HUES48 (cell line): ENCODE measurements around the gene POPDC3.
A peak's percentile ranks its signal among the peaks of the same experiment; 100 is the strongest.
"Not testable (repeated sequence)": the region's sequence is repeated elsewhere in the genome, so short reads cannot be mapped to it uniquely, and the experiment has no call there.

ENCODE experiments used
- H3K27ac ChIP-seq: one replicate; pipeline ENCODE4 v1.7.0; 2013; ENCODE audit warnings: low read depth, low read length, inconsistent platforms
- H3K27me3 ChIP-seq: 2 replicates; pipeline ENCODE4 v1.6.1; 2013; ENCODE audit warnings: mild to moderate bottlenecking, low read length; ENCODE audit not compliant: control insufficient read depth, insufficient read depth
- H3K36me3 ChIP-seq: 2 replicates; pipeline ENCODE4 v1.6.1; 2013; ENCODE audit warnings: low read length; ENCODE audit not compliant: control insufficient read depth, insufficient read depth
- H3K4me1 ChIP-seq: 2 replicates; pipeline ENCODE4 v1.6.1; 2013; ENCODE audit warnings: mild to moderate bottlenecking, low read length; ENCODE audit not compliant: control insufficient read depth, insufficient read depth
- H3K4me3 ChIP-seq: 2 replicates; pipeline ENCODE4 v1.5.1; 2013; ENCODE audit warnings: mild to moderate bottlenecking, low read depth, low read length
- H3K9ac ChIP-seq: 2 replicates; pipeline ENCODE4 v1.6.1; 2013; ENCODE audit warnings: mild to moderate bottlenecking, low read depth, low read length, moderate library complexity
- H3K9me3 ChIP-seq: 2 replicates; pipeline ENCODE4 v1.6.1; 2013; ENCODE audit warnings: low read length; ENCODE audit not compliant: control insufficient read depth, insufficient read depth

POPDC3 gene

GRCh38 chr6:105179244-105180065 is at the start of gene POPDC3:
Gene POPDC3 (minus strand): TSS chr6:105180014. CDS start chr6:105161909, 18,105 bp downstream.
- peak within 1 kb of the TSS; percentile 80 for H3K4me3 ChIP-seq

GRCh38 chr6:105227295-105227767 is 47.5 kb upstream of the POPDC3 start:
- no peaks in the 10 kb centered on the region for H3K36me3 ChIP-seq
- no peaks in the 10 kb centered on the region for H3K9me3 ChIP-seq
- H3K4me1 ChIP-seq, result no peaks in the 10 kb centered on the region
- H3K27ac ChIP-seq, result no peak overlapping the region
- no peak overlapping the region for H3K9ac ChIP-seq
- H3K27me3 ChIP-seq, result no peaks in the 10 kb centered on the region
- no peak overlapping the region for H3K4me3 ChIP-seq

More at GRCh38 chr6:105179244-105180065, at the start of gene POPDC3:
- Histone ChIP-seq H3K36me3 (no peaks in the 10 kb centered on the region), H3K4me1 (peaks cover 28% of the 10 kb centered on the region), H3K27ac (peak within 1 kb of the TSS; percentile 40), H3K9ac (peak within 1 kb of the TSS; percentile 39), H3K27me3 (peaks cover 20% of the 10 kb centered on the region), H3K9me3 (no peaks in the 10 kb centered on the region)

GRCh38 chr6:105226598-105227294 is 46.9 kb upstream of the POPDC3 start:
- H3K27me3 ChIP-seq, result no peaks in the 10 kb centered on the region
- no peak overlapping the region for H3K4me3 ChIP-seq
- H3K9me3 ChIP-seq, result no peaks in the 10 kb centered on the region
- H3K27ac ChIP-seq, result no peak overlapping the region
- H3K4me1 ChIP-seq, result no peaks in the 10 kb centered on the region
- H3K36me3 ChIP-seq, result no peaks in the 10 kb centered on the region
- H3K9ac ChIP-seq, result no peak overlapping the region

- Histone ChIP-seq H3K4me1 (no peaks in the 10 kb centered on the region), H3K36me3 (no peaks in the 10 kb centered on the region), H3K27ac (no peak overlapping the region)
These were observed 43.4 kb upstream of the POPDC3 start for GRCh38 chr6:105223242-105223641.

GRCh38 chr6:105221219-105221618 is 41.4 kb upstream of the POPDC3 start:
- H3K27me3 ChIP-seq, H3K4me1 ChIP-seq, H3K36me3 ChIP-seq, H3K4me3 ChIP-seq, H3K27ac ChIP-seq, H3K9ac ChIP-seq, H3K9me3 ChIP-seq: not testable (repeated sequence)

More at GRCh38 chr6:105223242-105223641, 43.4 kb upstream of the POPDC3 start:
- Histone ChIP-seq H3K9ac (no peak overlapping the region), H3K9me3 (no peaks in the 10 kb centered on the region), H3K4me3 (no peak overlapping the region), H3K27me3 (no peaks in the 10 kb centered on the region)

GRCh38 chr6:105220186-105220585 is 40.4 kb upstream of the POPDC3 start:
- H3K9ac ChIP-seq, result no peak overlapping the region
- H3K4me3 ChIP-seq, result no peak overlapping the region
- no peaks in the 10 kb centered on the region for H3K4me1 ChIP-seq
- no peaks in the 10 kb centered on the region for H3K27me3 ChIP-seq
- H3K36me3 ChIP-seq, result no peaks in the 10 kb centered on the region
- H3K27ac ChIP-seq, result no peak overlapping the region
- H3K9me3 ChIP-seq, result no peaks in the 10 kb centered on the region

- not testable (repeated sequence) for H3K27ac ChIP-seq, H3K4me1 ChIP-seq, H3K36me3 ChIP-seq, H3K27me3 ChIP-seq, H3K4me3 ChIP-seq, H3K9me3 ChIP-seq, H3K9ac ChIP-seq
These were observed 39.4 kb upstream of the POPDC3 start for GRCh38 chr6:105219218-105219617.

- no peaks in the 10 kb centered on the region for H3K36me3 ChIP-seq
- H3K4me3 ChIP-seq, result no peak overlapping the region
- no peaks in the 10 kb centered on the region for H3K4me1 ChIP-seq
- no peaks in the 10 kb centered on the region for H3K27me3 ChIP-seq
- no peak overlapping the region for H3K27ac ChIP-seq
- no peak overlapping the region for H3K9ac ChIP-seq
- H3K9me3 ChIP-seq, result no peaks in the 10 kb centered on the region
These were observed 35.7 kb upstream of the POPDC3 start for GRCh38 chr6:105215506-105215905.

- Histone ChIP-seq H3K27ac (no peak overlapping the region), H3K9me3 (no peaks in the 10 kb centered on the region), H3K9ac (no peak overlapping the region), H3K4me3 (no peak overlapping the region), H3K27me3 (no peaks in the 10 kb centered on the region), H3K36me3 (no peaks in the 10 kb centered on the region), H3K4me1 (no peaks in the 10 kb centered on the region)
These were observed 34.9 kb upstream of the POPDC3 start for GRCh38 chr6:105214668-105215067.

GRCh38 chr6:105213272-105213671 is 33.5 kb upstream of the POPDC3 start:
- no peaks in the 10 kb centered on the region for H3K27me3 ChIP-seq
- no peaks in the 10 kb centered on the region for H3K4me1 ChIP-seq
- no peak overlapping the region for H3K4me3 ChIP-seq
- no peak overlapping the region for H3K27ac ChIP-seq
- H3K9me3 ChIP-seq, result no peaks in the 10 kb centered on the region
- no peaks in the 10 kb centered on the region for H3K36me3 ChIP-seq
- H3K9ac ChIP-seq, result no peak overlapping the region

- Histone ChIP-seq H3K9me3 (no peaks in the 10 kb centered on the region), H3K4me3 (no peak overlapping the region), H3K36me3 (no peaks in the 10 kb centered on the region), H3K4me1 (no peaks in the 10 kb centered on the region), H3K9ac (no peak overlapping the region), H3K27me3 (no peaks in the 10 kb centered on the region), H3K27ac (no peak overlapping the region)
These were observed 32.8 kb upstream of the POPDC3 start for GRCh38 chr6:105212587-105212986.
